Head of caudate nucleus (tissue), 42 donors: ENCODE measurements around the gene SLC4A3.

Experiments
- DNase-seq, 42 donors: peaks; one replicate each; pipeline versions ENCODE4 v3.0.0 to v3.0.0-alpha.2; 2020 to 2021; ENCODE audit warnings: mixed read lengths in 7 of 42
- intact Hi-C: fragments of 100-400 bp; cut with DNase I; formaldehyde crosslinking; loops from one replicate; pipeline ENCODE4 v1.15.0; 2022

Gene SLC4A3

GRCh38 chr2:219609149-219609750 is 18.2 kb upstream of the SLC4A3 start:
- intact Hi-C loops, result no loop called here
- DNase-seq, result no peak

DNA sequence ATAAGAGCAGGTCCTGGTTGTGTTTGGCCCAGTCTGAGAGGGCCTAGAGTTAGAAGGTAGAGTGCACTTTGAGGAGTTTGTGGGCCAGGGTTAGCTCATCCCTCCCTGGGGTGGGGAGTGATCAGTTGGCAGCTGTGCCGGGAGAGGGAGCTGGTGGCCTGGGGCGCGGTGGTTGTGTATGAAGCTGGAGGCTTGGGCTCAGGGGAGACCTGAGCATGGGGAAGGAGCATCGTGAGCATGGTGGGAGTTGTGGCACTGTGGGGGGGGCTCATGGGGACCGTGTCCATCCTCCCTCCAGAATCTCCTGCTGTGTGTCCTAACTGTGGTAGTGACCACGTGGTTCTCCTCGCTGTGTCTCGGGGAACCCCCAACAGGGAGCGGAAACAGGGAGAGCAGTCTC is 16.1 kb upstream of the SLC4A3 start:
- DNase-seq, result no peak

DNA sequence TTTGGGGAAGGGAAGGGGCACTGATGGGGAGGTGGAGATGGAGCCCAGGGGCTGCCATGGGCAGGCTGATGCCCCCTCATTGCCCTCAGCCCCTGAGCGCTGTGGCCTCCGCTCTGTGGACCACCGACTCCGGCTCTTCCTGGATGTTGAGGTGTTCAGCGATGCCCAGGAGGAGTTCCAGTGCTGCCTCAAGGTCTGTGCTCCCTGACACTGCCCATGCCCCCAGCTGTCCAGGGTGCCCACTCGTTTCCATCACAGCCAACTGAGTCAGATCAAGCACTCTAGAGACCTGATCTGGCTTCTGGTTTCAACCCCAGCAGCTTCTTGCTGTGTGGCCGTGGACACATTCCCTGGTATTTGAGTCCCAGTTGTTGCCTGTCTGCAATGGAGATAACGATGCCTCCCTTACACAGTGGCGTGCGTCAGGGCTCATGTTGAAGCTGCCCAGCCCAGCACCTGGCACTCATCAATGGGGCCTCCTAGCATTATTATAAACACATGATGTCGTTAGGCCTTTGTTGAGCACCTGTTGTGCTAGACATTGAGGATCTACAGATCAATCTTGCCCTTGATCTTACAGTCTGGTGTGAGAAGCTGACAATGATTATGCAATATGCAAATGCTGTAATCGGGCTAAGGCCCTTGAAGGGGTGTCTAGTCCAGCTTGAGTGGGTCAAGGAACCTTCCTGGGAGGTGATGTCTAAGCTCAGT is 15.4 kb upstream of the SLC4A3 start:
- intact Hi-C loops, result no loop called here
- no peak for DNase-seq

More for the DNA sequence above, 16.1 kb upstream of the SLC4A3 start:
- intact Hi-C loops, result no loop called here

GRCh38 chr2:219612577-219613286 is 14.7 kb upstream of the SLC4A3 start:
- no peak for DNase-seq
- intact Hi-C loops, result no loop called here

DNA sequence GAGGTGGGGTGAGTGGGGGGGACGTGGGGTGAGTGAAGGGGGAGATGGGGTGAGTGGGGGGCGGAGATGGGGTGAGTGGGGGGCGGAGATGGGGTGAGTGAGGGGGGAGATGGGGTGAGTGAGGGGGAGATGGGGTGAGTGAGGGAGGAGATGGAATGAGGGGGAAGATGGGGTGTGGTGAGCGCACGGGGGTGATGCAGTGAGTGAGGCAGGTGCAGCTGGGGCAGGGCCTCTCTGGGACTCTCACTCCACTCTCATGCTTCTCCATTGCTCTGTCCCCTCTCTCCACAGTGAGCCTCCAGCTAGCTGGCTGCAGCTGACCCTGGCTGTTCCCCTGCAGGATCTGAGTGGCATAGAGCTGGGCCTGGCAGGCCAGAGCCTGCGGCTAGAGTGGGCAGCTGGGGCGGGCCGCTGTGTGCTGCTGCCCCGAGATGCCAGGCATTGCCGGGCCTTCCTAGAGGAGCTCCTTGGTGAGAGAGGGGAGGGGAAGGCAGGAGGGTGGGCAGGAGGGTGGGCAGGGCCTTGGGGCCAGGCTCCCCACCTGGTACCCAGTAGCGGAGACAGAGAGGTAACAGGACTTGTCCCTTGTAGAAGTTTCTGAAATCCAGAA is 13.9 kb upstream of the SLC4A3 start:
- DNase-seq, result no peak
- intact Hi-C loops, result no loop called here

- intact Hi-C loops, result no loop called here
- no peak for DNase-seq
Measured at GRCh38 chr2:219614076-219614860, 13.2 kb upstream of the SLC4A3 start.

- intact Hi-C loops, result no loop called here
- no peak for DNase-seq
Measured at GRCh38 chr2:219615036-219615435, 12.4 kb upstream of the SLC4A3 start.

- no peak for DNase-seq
- intact Hi-C loops, result no loop called here
Measured at GRCh38 chr2:219615894-219616293, 11.5 kb upstream of the SLC4A3 start.

DNA sequence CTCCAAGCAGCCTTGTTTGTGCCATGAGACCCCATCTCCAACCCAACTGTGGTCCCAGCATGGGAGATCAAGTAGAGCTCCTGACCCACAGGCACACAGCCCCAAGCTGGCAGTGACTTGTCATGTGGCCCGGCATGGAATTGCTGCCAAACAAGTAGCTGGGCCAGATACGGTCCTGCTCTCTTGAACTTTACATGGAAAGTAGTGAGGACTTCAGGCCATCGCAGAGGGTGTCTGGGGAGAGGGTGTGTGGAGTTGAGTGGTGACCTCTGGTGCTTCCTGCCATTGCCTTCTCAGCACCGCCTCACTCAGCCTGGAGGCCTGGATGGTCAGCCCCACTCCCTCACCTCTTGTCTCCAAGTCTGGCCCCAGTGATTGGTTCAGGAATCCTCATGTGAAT is 10.9 kb upstream of the SLC4A3 start:
- intact Hi-C loops, result no loop called here

GRCh38 chr2:219618733-219619122 is 8.7 kb upstream of the SLC4A3 start:
- intact Hi-C loops, result no loop called here
- DNase-seq, result no peak

More for the DNA sequence above, 10.9 kb upstream of the SLC4A3 start:
- no peak for DNase-seq

DNA sequence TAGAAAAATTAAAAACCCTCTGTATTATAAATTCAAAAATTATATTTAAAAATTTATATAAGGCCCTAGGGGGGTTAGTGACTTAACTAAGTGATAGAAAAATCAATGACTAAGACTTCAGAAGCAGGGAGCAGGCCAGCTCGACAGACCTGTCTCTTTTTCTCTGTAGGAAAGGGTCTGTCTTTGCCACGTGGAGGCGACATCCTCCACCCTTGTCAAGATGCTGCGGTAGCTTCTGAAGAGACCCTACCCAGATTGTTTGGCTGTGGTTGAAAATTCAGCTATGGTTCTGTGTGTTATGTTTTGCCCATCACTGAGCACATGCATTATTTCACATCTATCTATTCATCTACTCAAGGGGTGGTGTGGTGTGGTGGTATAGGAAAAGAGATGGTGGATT is 8.2 kb upstream of the SLC4A3 start:
- intact Hi-C loops, result no loop called here
- no peak for DNase-seq

DNA sequence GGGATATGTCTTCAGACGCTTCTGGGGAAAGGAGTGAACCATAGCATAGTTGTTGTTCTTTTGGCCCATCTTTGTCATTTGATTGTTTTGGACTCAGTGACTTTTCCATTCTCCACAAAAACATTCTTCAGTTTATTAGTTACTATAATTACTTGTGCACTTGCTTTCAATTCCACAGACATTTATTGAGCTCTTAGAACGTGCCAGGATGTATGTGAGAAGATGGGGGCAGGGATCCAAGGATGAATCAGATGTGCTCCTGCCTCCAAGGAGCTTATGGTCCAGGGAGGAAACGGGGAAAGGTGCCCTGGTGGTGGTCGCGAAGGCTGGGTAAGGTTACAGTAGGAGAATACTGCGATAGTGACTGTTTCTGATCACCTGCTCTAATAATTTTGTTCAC is 6.9 kb upstream of the SLC4A3 start:
- no peak for DNase-seq
- intact Hi-C loops, result no loop called here

GRCh38 chr2:219621935-219622334 is 5.5 kb upstream of the SLC4A3 start:
- DNase-seq, result no peak
- intact Hi-C loops, result no loop called here

DNA sequence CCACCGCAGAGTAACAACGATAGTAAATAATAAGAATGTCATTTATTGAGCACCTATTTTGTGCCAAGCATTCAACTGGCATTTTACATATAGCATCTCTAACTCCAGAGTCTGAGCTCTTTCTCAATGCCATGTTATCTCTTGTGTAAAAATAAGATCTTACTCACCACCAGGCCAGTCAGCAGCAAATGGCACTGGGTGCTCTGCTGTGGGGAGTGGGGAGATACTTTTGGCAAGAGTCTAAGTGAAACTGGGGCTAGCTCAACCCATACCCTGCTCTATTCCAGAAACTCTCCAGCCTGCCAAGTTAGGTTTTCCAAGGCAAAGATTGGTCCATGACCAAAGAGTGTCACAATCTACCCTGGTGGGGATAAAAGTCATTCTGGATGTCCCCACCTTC is 5.0 kb upstream of the SLC4A3 start:
- DNase-seq, result no peak
- intact Hi-C loops, result no loop called here

DNA sequence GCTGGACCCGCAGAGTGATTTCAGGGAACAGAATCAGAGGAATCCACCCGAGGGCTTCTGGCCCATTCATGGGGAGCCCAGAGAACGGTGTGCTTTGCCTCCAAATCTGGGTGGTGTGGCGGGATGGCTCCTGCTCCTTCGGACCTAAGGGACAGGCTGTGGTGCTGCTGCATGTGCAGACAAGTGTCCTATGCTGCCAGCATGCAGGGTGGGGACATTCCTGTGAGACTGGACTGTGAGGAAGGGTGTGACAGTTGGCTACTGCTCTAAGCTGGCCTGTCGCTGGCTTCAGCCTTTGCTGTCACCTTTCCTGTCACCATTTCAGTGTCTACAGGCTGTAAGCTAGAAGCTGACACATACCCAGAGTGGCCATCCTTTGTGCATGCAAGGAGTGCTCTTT is 2.9 kb upstream of the SLC4A3 start:
- DNase-seq, result peak in 1 of 42 donors; percentile 30
- intact Hi-C loops, result no loop called here

DNA sequence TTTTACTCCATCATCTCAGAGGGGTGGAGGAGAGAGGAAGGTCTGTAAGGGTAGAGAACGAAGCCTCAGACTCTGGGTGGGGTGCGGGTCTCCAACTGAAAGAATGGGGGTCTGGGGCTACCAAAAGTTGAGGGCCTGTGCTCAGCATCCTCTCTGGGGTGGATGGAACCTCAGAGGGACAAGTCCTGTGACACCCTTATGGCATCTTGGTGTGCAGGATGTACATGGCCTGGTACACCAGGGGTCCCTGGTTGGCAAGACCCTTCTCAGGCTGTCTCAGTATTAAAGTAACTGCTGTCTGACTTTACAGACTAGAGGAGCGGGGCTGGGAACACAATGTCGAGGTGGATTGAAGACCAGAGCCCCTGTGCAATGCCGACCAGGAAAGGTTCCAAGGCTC is 2.3 kb upstream of the SLC4A3 start:
- intact Hi-C loops, result no loop called here
- DNase-seq, result no peak

DNA sequence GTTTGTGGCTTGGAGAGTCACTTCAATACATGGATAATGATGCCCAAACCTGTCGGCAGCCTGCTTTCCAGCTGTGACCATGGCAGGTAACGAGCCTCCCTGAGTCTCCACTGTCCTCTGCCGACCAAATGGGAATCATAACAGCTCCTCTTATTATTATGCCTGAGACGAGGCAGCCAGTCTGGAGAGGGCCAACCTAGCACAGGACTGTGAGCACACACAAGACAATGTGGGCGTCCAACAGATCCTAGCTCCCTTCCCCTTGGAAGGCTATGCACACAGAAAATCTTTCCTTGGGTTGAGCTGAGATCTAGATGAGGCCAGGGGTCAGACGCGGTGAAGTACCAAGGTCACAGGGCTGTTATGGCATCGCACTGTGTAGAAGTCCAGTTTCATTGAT is 890 bp upstream of the SLC4A3 start:
- no peak for DNase-seq
- intact Hi-C loops, result no loop called here

- DNase-seq, result no peak
- intact Hi-C loops, result no loop called here
Measured at GRCh38 chr2:219628235-219628985, 980 bp downstream of the SLC4A3 start.
